OCI-LY1 (cell line): Measurements from ENCODE around the gene RABGAP1L.

Experiments used
- EZH2 ChIP-seq: fragments of 200-600 bp; sonication (generic), shearing (Covaris generic); IDR thresholded peaks from 2 replicates; pipeline ENCODE4 v1.8.0; 2017; ENCODE audit warnings: borderline replicate concordance, mixed run types, mild to moderate bottlenecking, antibody characterized with exemption, low read length, moderate library complexity, mixed read lengths
- TF ChIP-seq, protein P1 (sequence below): fragments of 200-600 bp; sonication (generic), shearing (Covaris generic); IDR thresholded peaks from 2 replicates; pipeline ENCODE4 v1.5.1; 2017; ENCODE audit warnings: mild to moderate bottlenecking, antibody characterized with exemption, low read length, moderate library complexity, mixed read lengths

DNA sequence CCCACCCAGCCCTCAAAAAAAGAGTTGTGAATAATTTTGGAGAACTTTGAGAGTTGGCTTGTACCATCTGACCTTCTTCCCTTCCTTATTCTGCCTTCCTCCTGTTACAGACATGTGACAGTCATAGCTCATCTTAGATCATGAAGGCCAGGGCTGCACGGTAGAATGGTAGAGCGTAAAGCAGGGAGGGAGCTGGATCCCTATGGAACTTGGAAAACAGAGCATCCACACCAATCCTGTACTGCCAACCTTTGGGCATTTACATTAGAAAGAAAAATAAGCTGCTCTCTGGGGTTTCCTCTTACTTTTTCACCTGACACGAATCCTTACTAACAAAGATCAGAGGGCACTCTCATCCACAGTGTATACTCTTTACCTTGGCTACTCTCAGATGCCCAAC is 409.9 kb downstream of the RABGAP1L start:
- no peak for TF ChIP-seq EZH2
- TF ChIP-seq, protein P1, sequence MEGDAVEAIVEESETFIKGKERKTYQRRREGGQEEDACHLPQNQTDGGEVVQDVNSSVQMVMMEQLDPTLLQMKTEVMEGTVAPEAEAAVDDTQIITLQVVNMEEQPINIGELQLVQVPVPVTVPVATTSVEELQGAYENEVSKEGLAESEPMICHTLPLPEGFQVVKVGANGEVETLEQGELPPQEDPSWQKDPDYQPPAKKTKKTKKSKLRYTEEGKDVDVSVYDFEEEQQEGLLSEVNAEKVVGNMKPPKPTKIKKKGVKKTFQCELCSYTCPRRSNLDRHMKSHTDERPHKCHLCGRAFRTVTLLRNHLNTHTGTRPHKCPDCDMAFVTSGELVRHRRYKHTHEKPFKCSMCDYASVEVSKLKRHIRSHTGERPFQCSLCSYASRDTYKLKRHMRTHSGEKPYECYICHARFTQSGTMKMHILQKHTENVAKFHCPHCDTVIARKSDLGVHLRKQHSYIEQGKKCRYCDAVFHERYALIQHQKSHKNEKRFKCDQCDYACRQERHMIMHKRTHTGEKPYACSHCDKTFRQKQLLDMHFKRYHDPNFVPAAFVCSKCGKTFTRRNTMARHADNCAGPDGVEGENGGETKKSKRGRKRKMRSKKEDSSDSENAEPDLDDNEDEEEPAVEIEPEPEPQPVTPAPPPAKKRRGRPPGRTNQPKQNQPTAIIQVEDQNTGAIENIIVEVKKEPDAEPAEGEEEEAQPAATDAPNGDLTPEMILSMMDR: no peak
